GM18517 (cell line): ENCODE measurements around the gene PCDHB12.
"Not testable (repeated sequence)": the region's sequence is repeated elsewhere in the genome, so short reads cannot be mapped to it uniquely, and the experiment has no call there.

Experiments
- ATAC-seq: cut with Tn5 transposase; IDR thresholded peaks from one replicate; pipeline ENCODE4 v1.9.1; 2021; ENCODE audit warnings: mild to moderate bottlenecking, moderate library complexity; ENCODE audit not compliant: unreplicated experiment

The PCDHB12 gene

DNA sequence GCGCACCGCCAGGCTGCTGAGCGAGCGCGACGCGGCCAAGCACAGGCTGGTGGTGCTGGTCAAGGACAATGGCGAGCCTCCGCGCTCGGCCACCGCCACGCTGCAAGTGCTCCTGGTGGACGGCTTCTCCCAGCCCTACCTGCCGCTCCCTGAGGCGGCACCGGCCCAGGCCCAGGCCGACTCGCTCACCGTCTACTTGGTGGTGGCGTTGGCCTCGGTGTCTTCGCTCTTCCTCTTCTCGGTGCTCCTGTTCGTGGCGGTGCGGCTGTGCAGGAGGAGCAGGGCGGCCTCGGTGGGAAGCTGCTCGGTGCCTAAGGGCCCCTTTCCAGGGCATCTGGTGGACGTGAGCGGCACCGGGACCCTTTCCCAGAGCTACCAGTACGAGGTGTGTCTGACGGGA, 6.9 kb upstream of the PCDHB12 start:
- not testable (repeated sequence) for ATAC-seq

DNA sequence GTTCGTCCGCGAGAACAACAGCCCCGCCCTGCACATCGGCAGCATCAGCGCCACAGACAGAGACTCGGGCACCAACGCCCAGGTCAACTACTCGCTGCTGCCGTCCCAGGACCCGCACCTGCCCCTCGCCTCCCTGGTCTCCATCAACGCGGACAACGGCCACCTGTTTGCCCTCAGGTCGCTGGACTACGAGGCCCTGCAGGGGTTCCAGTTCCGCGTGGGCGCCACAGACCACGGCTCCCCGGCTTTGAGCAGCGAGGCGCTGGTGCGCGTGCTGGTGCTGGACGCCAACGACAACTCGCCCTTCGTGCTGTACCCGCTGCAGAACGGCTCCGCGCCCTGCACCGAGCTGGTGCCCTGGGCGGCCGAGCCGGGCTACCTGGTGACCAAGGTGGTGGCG, 1.8 kb downstream of the PCDHB12 start:
- ATAC-seq: not testable (repeated sequence)

- not testable (repeated sequence) for ATAC-seq
These were observed 2.3 kb downstream of the PCDHB12 start for GRCh38 chr5:141210849-141211248.

GRCh38 chr5:141213656-141214339, 5.3 kb downstream of the PCDHB12 start, which contains the start of gene PCDHB13:
Gene PCDHB13, plus strand, starts transcription at chr5:141213919. Its CDS starts 205 bp downstream, at chr5:141214124.
- ATAC-seq: not testable (repeated sequence)

DNA sequence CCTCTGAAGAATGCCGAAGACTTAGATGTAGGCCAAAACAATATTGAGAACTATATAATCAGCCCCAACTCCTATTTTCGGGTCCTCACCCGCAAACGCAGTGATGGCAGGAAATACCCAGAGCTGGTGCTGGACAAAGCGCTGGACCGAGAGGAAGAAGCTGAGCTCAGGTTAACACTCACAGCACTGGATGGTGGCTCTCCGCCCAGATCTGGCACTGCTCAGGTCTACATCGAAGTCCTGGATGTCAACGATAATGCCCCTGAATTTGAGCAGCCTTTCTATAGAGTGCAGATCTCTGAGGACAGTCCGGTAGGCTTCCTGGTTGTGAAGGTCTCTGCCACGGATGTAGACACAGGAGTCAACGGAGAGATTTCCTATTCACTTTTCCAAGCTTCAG, 6.1 kb downstream of the PCDHB12 start:
- not testable (repeated sequence) for ATAC-seq

- not testable (repeated sequence) for ATAC-seq
These were observed 7.0 kb downstream of the PCDHB12 start for GRCh38 chr5:141215504-141215903.

- not testable (repeated sequence) for ATAC-seq
These were observed 7.5 kb downstream of the PCDHB12 start for GRCh38 chr5:141216035-141216434.

GRCh38 chr5:141223112-141223783, 14.7 kb downstream of the PCDHB12 start, which contains the start of gene PCDHB14:
Gene PCDHB14, plus strand, starts transcription at chr5:141223343. Its CDS starts 163 bp downstream, at chr5:141223506.
- ATAC-seq: no peak

- not testable (repeated sequence) for ATAC-seq
These were observed 16.3 kb downstream of the PCDHB12 start for GRCh38 chr5:141224844-141225243.

DNA sequence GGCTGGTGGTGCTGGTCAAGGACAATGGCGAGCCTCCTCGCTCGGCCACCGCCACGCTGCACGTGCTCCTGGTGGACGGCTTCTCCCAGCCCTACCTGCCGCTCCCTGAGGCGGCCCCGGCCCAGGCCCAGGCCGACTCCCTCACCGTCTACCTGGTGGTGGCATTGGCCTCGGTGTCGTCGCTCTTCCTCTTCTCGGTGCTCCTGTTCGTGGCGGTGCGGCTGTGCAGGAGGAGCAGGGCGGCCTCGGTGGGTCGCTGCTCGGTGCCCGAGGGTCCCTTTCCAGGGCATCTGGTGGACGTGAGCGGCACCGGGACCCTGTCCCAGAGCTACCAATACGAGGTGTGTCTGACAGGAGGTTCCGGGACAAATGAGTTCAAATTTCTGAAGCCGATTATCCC, 16.9 kb downstream of the PCDHB12 start:
- not testable (repeated sequence) for ATAC-seq

- no peak for ATAC-seq
These were observed 25.7 kb downstream of the PCDHB12 start for GRCh38 chr5:141234109-141234667.

DNA sequence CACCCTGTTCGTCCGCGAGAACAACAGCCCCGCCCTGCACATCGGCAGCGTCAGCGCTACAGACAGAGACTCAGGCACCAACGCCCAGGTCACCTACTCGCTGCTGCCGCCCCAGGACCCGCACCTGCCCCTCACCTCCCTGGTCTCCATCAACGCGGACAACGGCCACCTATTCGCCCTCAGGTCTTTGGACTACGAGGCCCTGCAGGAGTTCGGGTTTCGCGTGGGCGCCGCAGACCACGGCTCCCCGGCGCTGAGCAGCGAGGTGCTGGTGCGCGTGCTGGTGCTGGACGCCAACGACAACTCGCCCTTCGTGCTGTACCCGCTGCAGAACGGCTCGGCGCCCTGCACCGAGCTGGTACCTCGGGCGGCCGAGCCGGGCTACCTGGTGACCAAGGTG, 27.4 kb downstream of the PCDHB12 start:
- not testable (repeated sequence) for ATAC-seq

DNA sequence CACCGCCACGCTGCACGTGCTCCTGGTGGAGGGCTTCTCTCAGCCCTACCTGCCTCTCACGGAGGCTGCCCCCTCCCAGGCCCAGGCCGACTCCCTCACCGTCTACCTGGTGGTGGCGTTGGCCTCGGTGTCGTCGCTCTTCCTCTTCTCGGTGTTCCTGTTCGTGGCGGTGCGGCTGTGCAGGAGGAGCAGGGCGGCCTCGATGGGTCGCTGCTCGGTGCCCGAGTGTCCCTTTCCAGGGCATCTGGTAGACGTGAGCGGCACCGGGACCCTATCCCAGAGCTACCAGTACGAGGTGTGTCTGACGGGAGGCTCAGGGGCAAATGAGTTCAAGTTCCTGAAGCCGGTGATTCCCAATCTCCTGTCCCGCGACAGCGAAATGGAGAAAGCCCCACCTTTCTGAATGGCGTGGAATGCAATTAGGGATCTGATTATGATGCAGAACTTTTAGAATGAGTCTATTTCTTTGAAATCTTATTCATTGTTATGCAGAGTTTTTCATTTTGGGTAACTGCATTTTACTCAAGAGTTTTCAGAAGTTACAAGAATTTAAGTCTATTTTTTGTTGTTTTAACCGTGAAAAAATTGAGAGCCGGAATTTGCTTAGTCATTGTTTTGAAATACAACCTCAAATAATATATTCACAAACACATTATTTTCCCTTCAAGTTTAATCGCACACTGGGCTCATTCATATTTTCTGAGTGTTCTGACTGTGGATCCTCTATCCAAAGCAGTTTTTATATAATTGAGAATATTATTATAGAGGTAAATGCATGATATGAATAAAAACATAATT, 28.2 kb downstream of the PCDHB12 start:
- ATAC-seq: no peak

DNA sequence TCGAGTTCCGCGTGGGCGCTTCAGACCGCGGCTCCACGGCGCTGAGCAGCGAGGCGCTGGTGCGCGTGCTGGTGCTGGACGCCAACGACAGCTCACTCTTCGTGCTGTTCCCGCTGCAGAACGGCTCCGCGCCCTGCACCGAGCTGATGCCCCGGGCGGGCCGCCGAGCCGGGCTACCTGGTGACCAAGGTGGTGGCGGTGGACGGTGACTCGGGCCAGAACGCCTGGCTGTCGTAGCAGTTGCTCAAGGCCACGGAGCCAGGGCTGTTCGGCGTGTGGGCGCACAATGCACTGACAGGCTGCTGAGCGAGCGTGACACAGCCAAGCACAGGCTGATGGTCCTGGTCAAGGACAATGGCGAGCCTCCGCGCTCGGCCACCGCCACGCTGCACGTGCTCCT, 33.0 kb downstream of the PCDHB12 start:
- no peak for ATAC-seq

GRCh38 chr5:141245250-141245717, 36.8 kb downstream of the PCDHB12 start, which contains the start of gene PCDHB15:
Gene PCDHB15, plus strand, starts transcription at chr5:141245395. Its CDS starts 184 bp downstream, at chr5:141245579.
- ATAC-seq: no peak

GRCh38 chr5:141246971-141247370, 38.5 kb downstream of the PCDHB12 start:
- not testable (repeated sequence) for ATAC-seq

GRCh38 chr5:141247434-141247833, 38.9 kb downstream of the PCDHB12 start:
- not testable (repeated sequence) for ATAC-seq

DNA sequence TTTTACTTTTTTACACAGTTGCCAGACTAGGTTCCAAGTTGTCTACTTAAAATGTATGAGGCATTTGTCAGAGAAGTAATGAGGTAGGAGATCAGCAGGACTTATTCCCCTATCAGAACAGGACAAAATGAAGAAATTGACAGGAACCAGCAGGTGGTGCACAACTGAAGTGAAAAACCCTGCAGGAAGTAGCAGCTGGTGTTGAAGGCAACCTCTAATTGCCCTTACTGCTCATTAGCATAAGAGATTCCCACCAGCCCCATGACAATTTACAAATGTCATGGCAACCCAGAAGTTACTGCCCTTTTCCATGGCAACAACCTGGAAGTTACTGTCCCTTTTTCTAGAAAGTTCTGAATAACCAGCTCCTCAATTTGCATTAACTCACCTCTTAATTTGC, 42.1 kb downstream of the PCDHB12 start:
- no peak for ATAC-seq

GRCh38 chr5:141258464-141258863, 49.9 kb downstream of the PCDHB12 start:
- ATAC-seq: no peak

DNA sequence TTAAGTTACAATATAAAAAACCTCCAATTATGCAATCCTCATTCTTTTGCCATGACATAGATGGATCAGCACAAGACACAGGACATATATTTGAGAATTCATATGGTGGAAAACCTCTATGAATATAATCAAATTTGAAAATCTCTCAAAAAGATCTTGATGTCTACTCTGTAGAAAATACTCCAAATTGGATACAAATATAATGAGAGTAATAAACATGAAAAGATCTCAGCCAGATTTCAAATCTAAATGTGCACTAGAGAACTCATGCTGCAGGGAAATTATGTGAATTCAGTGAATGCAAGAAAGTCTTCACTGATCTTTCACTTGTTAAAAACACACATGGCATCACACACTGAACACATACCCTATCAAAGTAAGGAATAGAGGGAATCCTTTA, 50.4 kb downstream of the PCDHB12 start:
- ATAC-seq: no peak
